ENCODE results near the gene FDX2. TPM values are rescaled to one million over a fixed set of nuclear protein-coding genes. Genes with fewer than 3 reads are reported as not detected.

The FDX2 gene
- total and polyA plus RNA-seq, 2 of the 8 experiments (the other 6 are each of a cell fraction or from before 2014, with no cell fraction given), result 27.0 to 64.4 TPM

DNA sequence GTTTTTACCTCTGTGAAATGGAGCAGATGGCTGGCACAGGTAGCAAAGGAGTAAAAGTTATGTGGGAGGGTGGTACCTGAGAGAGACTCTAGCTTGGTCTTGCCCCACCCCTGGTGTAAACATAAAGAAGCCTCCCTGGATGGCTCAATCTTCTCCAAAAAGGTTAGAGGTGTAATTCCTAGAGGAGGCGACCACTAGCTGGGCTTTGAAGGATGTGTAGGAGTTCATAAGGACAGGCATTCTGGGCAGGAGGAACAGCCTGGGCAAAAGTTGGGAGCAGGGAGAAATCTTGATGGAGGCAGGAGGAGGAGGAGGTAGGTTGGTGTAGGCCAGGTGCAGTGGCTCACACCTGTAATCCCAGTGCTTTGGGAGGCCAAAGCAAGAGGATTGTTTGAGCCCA is 36.9 kb downstream of the FDX2 start:
- CTCF ChIA-PET (ENCODE audit: partially characterized antibody), result interaction anchor here (0.9 to 11.6 kb wide), 7 partner anchors 9 to 112 kb away, joined by 3 to 94 read pairs (median 3); partner anchors contain the start of gene ICAM1
- no peak for FAIRE-seq
- no peak for TF ChIP-seq TAF1 (IDR thresholded peaks at IDR 0.05; ENCODE audit: low read depth, low read length)
- TF ChIP-seq SAP30 (IDR thresholded peaks at IDR 0.05; ENCODE audit: insufficient read depth, insufficient replicate concordance, low read length), result no peak
- no peak for TF ChIP-seq HDAC2 (IDR thresholded peaks at IDR 0.05; ENCODE audit: borderline replicate concordance in 1 of 2, low read depth in 2 of 2, low read length in 2 of 2)
- TF ChIP-seq ZNF274 (IDR thresholded peaks at IDR 0.05; ENCODE audit: borderline replicate concordance, extremely low read depth, low read length), result no peak
- TF ChIP-seq SIRT6 (IDR thresholded peaks at IDR 0.05; ENCODE audit: low read length), result no peak
- TF ChIP-seq RNF2 (IDR thresholded peaks at IDR 0.05; ENCODE audit: borderline replicate concordance, low read depth, low read length, missing control alignments, poor library complexity, severe bottlenecking), result no peak
- TF ChIP-seq PHF8 (conservative IDR thresholded peaks at IDR 0.05; ENCODE audit: low read depth, low read length), result no peak
- TF ChIP-seq RFX5 (IDR thresholded peaks at IDR 0.05; ENCODE audit: borderline replicate concordance, low read depth, low read length), result no peak

More for the DNA sequence above, 36.9 kb downstream of the FDX2 start:
- no peaks in the 10 kb centered on the region for H3K79me2 ChIP-seq (ENCODE audit: control insufficient read depth in 1 of 2, insufficient read depth in 2 of 2, low read length in 2 of 2)
- no peak overlapping the region for H2AK5ac ChIP-seq (ENCODE audit: low read depth, low read length)
- no peak overlapping the region for H2AFZ ChIP-seq (ENCODE audit: low read length)
- H3K4me3 ChIP-seq (ENCODE audit: extremely low read depth in 1 of 4, insufficient read depth in 2 of 4, low read depth in 3 of 4, low read length in 4 of 4), result no peak overlapping the region
- no peak overlapping the region for H3K14ac ChIP-seq (ENCODE audit: insufficient read length)
- H3K4me1 ChIP-seq (replicated peaks in 1 of 4; ENCODE audit: control insufficient read depth in 3 of 4, insufficient read depth in 4 of 4, low read length in 3 of 4), result peaks cover 0 to 5% (median 2%) of the 10 kb centered on the region in 4 experiments; a peak in 1 of 7 replicates
- H3K9me3 ChIP-seq (ENCODE audit: insufficient read depth in 2 of 2, low read depth in 1 of 2, low read length in 1 of 2), result no peaks in the 10 kb centered on the region
- 88% methylated on average over 1 of the region's 1 CpG; no CpG with 5 or more reads in 1 of the 2 experiments for WGBS, 2 experiments (ENCODE audit: extremely low coverage in 1 of 2, insufficient coverage in 1 of 2, insufficient read length in 1 of 2, insufficient replicate concordance in 2 of 2, low coverage in 1 of 2, low lambda C conversion rate in 2 of 2, missing lambda C conversion rate in 1 of 2)
- no peak for DNase-seq (ENCODE audit: low read depth in 1 of 2, low spot score in 2 of 2)
- no peaks in the 10 kb centered on the region for H3K27me3 ChIP-seq (replicated peaks in 1 of 4; ENCODE audit: control insufficient read depth in 3 of 4, extremely low read depth in 1 of 4, insufficient read depth in 3 of 4, low read length in 3 of 4)
- no peak overlapping the region for H2BK15ac ChIP-seq (ENCODE audit: low read length)
- H3K9ac ChIP-seq (replicated peaks in 1 of 4; ENCODE audit: extremely low read depth in 1 of 4, low read depth in 3 of 4, low read length in 3 of 4), result no peak overlapping the region
- no peak overlapping the region for H3K18ac ChIP-seq (ENCODE audit: extremely low read depth, low read length)
- H2BK5ac ChIP-seq (ENCODE audit: low read depth, low read length), result no peak overlapping the region
- no peak overlapping the region for H2BK20ac ChIP-seq (ENCODE audit: low read length)
- no peak overlapping the region for H3K56ac ChIP-seq (replicated peaks; ENCODE audit: insufficient read length, low read depth, low read length)
- H2BK120ac ChIP-seq (replicated peaks; ENCODE audit: low read depth, low read length), result no peak overlapping the region
- no peak overlapping the region for H2BK12ac ChIP-seq (ENCODE audit: low read depth, low read length)
- no peak overlapping the region for H3K4ac ChIP-seq (replicated peaks; ENCODE audit: insufficient read length, low read depth, low read length)
- no peak overlapping the region for H3K27ac ChIP-seq (ENCODE audit: low read depth, low read length)
- no peak overlapping the region for H4K8ac ChIP-seq (ENCODE audit: extremely low read depth, insufficient read depth, low read length)
- no peak overlapping the region for H3K4me2 ChIP-seq (ENCODE audit: insufficient read depth in 1 of 2, low read depth in 2 of 2, low read length in 2 of 2)
- POLR2A ChIA-PET (ENCODE audit: partially characterized antibody), result interaction anchor here (1.2 to 2.0 kb wide), 3 partner anchors 8 to 14 kb away, joined by 3 to 6 read pairs (median 4); partner anchors contain the start of genes ICAM1 and ICAM5
- H3K23me2 ChIP-seq (ENCODE audit: low read depth, low read length), result no peaks in the 10 kb centered on the region
- H4K5ac ChIP-seq (ENCODE audit: insufficient read length, low read depth, low read length), result no peak overlapping the region
- no peak overlapping the region for H4K91ac ChIP-seq (replicated peaks; ENCODE audit: insufficient read length, low read length)
- H3K23ac ChIP-seq (ENCODE audit: insufficient read length), result no peak overlapping the region
- no peaks in the 10 kb centered on the region for H3K36me3 ChIP-seq (ENCODE audit: control insufficient read depth in 2 of 4, insufficient read depth in 4 of 4, low read length in 3 of 4)
- H3K79me1 ChIP-seq (ENCODE audit: low read depth, low read length), result no peaks in the 10 kb centered on the region; the same call in 1 of the 2 replicates
- H4K20me1 ChIP-seq (replicated peaks in 1 of 2; ENCODE audit: control insufficient read depth in 1 of 2, insufficient read depth in 2 of 2, low read length in 2 of 2), result no peaks in the 10 kb centered on the region
